ENCODE measurements around the gene TPO.

The TPO gene

GRCh38 chr2:1588051-1588977 lies 175.1 kb downstream of the TPO start:
- DNase-seq, result no peak

- peak; percentile 45 for DNase-seq
Observed at GRCh38 chr2:1588978-1589621, 175.8 kb downstream of the TPO start.

GRCh38 chr2:1590596-1591460 lies 177.6 kb downstream of the TPO start:
- no peak for DNase-seq

GRCh38 chr2:1591461-1591770 lies 178.2 kb downstream of the TPO start:
- no peak for DNase-seq

Data from HCEC 1CT (cell line).